Stomach (tissue), 9 donors: Measurements from ENCODE around the gene KRTAP4-2. TPM values are rescaled to one million over a fixed set of nuclear protein-coding genes. Genes with fewer than 3 reads are reported as not detected.

ENCODE experiments used
- DNase-seq, 2 donors: peaks; one replicate each; pipeline versions ENCODE4 v3.0.0 to v3.0.0-alpha.2; 2013 to 2019
- H3K27ac ChIP-seq, 5 donors: fragments of 200-600 bp in 4 of 5; sonication (generic) in 4 of 5; one replicate each; pipeline ENCODE4 v1.5.1; 2013 to 2019; ENCODE audit warnings: mild to moderate bottlenecking in 1 of 5, moderate library complexity in 1 of 5
- H3K27me3 ChIP-seq, 3 donors: fragments of 200-600 bp; sonication (generic); one replicate each; pipeline ENCODE4 v1.5.1; 2017 to 2019; ENCODE audit warnings: mixed run types in 1 of 3
- H3K36me3 ChIP-seq, 4 donors: fragments of 200-600 bp; sonication (generic); 1 replicate in 3 of 4; 2 replicates in 1 of 4; pipeline ENCODE4 v1.5.1; 2016 to 2019
- H3K4me1 ChIP-seq, 4 donors: fragments of 200-600 bp; sonication (generic); one replicate each; pipeline ENCODE4 v1.5.1; 2016 to 2019
- H3K4me3 ChIP-seq, 4 donors: fragments of 200-600 bp; sonication (generic) in 3 of 4; one replicate each; pipeline ENCODE4 v1.5.1; 2016 to 2019; ENCODE audit warnings: mild to moderate bottlenecking in 1 of 4
- H3K9me3 ChIP-seq, 4 donors: fragments of 200-600 bp; sonication (generic); one replicate each; pipeline ENCODE4 v1.5.1; 2016 to 2019
- EP300 ChIP-seq: sonication (generic); formaldehyde crosslinking; IDR thresholded peaks from one replicate; pipeline ENCODE4 v1.6.1; 2017; ENCODE audit warnings: antibody characterized with exemption
- POLR2A ChIP-seq, 4 donors: fragments of 450-650 bp; IDR thresholded peaks; one replicate each; pipeline ENCODE4 v1.6.1; 2016; ENCODE audit warnings: antibody characterized with exemption in 4 of 4, control low read depth in 2 of 4, mild to moderate bottlenecking in 1 of 4, moderate library complexity in 1 of 4
- POLR2AphosphoS5 ChIP-seq, 3 donors: sonication (generic); formaldehyde crosslinking; IDR thresholded peaks; one replicate each; pipeline ENCODE4 v1.6.1; 2016; ENCODE audit warnings: antibody characterized with exemption in 3 of 3
- WGBS, 5 donors: extraction: QIAGEN DNeasy Blood & Tissue Kit in 3 of 5; methylation state at CpG; one replicate each; pipeline versions ENCODE4 v1.1.5 to v1.1.7; 2013 to 2018; 5-methylcytosine and 5-hydroxymethylcytosine counted together
- intact Hi-C: fragments of 100-400 bp; cut with DNase I; formaldehyde crosslinking; loops from one replicate; pipeline ENCODE4 v1.15.1; 2023; ENCODE audit warnings: low total_unique reads
- polyA plus RNA-seq, 3 donors: library from polyadenylated mRNA; stranded (reverse); fragments of 200-250 nt; gene quantifications; one replicate each; pipeline ENCODE4 v1.2.3, GENCODE V29; 2013
- total RNA-seq, 5 donors: library from RNA; depleted of rRNA; stranded (reverse); fragments of >200 nt; gene quantifications; one replicate each; pipeline versions ENCODE4 v1.1.0 to v1.2.3, GENCODE V29; 2014 to 2016
- TF ChIP-seq, protein P1 (sequence below), 7 experiments: fragments of 450-650 bp in 4 of 7; fragments of 200-600 bp in 3 of 7; sonication (generic) in 3 of 7; IDR thresholded peaks; one replicate each; pipeline ENCODE4 v1.5.1; 2016 to 2019; ENCODE audit warnings: antibody characterized with exemption in 7 of 7, control low read depth in 2 of 7, mild to moderate bottlenecking in 1 of 7
- donor health status: healthy with polysubstance abuse.
- donor health status: Bipolar disorder and iron deficiency.
- donor health status: healthy.

Gene KRTAP4-2
- total and polyA plus RNA-seq, 8 donors, result not detected

DNA sequence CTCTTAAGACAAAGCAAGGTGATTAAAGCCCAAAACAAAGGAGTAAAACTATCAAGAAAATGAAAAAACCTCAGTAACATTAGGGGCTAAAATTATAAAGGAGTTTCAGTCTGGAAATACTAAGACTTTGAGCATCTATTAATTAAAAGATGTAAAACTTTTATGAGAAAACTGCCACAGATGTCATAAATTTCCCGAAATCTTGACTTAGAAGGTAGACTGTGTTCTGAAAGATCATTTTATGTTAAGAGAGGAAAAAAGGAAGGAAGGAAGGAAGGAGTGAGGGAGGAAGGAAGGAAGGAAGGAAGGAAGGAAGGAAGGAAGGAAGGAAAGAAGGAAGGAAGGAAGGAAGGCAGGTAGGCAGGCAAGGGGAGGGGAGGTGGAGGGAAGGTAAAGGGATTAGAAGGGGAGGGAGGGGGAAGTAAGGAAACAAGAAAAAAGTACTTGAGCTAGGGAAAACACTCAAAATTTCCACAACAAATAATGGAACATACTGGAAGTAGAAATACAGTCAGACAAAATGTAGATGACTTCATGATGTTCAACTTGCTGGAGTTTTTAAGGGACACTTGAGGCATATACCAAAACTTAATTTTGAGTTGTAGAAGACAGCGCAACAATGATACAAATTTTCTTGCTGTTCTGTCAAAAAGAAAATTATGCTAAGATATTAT, 30.4 kb downstream of the KRTAP4-2 start:
- no peak overlapping the region for H3K27ac ChIP-seq
- peaks cover 0 to 13% (median 0%) of the 10 kb centered on the region in 3 donors for H3K27me3 ChIP-seq
- peaks cover 0 to 18% (median 15%) of the 10 kb centered on the region in 4 donors for H3K9me3 ChIP-seq
- H3K4me3 ChIP-seq, result no peak overlapping the region
- intact Hi-C loops, result no loop called here
- H3K4me1 ChIP-seq, result no peaks in the 10 kb centered on the region
- 70 to 96% (median 92%) methylated on average over 2 of the region's 2 CpGs for WGBS, 5 donors
- TF ChIP-seq POLR2A (IDR thresholded peaks at IDR 0.05) (no peak), POLR2AphosphoS5 (IDR thresholded peaks at IDR 0.05) (no peak), EP300 (no peak)
- TF ChIP-seq, protein P1, sequence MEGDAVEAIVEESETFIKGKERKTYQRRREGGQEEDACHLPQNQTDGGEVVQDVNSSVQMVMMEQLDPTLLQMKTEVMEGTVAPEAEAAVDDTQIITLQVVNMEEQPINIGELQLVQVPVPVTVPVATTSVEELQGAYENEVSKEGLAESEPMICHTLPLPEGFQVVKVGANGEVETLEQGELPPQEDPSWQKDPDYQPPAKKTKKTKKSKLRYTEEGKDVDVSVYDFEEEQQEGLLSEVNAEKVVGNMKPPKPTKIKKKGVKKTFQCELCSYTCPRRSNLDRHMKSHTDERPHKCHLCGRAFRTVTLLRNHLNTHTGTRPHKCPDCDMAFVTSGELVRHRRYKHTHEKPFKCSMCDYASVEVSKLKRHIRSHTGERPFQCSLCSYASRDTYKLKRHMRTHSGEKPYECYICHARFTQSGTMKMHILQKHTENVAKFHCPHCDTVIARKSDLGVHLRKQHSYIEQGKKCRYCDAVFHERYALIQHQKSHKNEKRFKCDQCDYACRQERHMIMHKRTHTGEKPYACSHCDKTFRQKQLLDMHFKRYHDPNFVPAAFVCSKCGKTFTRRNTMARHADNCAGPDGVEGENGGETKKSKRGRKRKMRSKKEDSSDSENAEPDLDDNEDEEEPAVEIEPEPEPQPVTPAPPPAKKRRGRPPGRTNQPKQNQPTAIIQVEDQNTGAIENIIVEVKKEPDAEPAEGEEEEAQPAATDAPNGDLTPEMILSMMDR (IDR thresholded peaks at IDR 0.05), result no peak
- no peaks in the 10 kb centered on the region for H3K36me3 ChIP-seq
- no peak for DNase-seq

- Histone ChIP-seq H3K27ac (no peak overlapping the region), H3K9me3 (peaks cover 0 to 32% (median 23%) of the 10 kb centered on the region in 4 donors), H3K36me3 (no peaks in the 10 kb centered on the region), H3K4me3 (no peak overlapping the region), H3K27me3 (peaks cover 0 to 13% (median 0%) of the 10 kb centered on the region in 3 donors), H3K4me1 (no peaks in the 10 kb centered on the region)
- 84 to 91% (median 88%) methylated on average over 2 of the region's 2 CpGs for WGBS, 5 donors
- intact Hi-C loops, result no loop called here
- no peak for DNase-seq
- TF ChIP-seq, protein P1 (IDR thresholded peaks at IDR 0.05), result no peak
- TF ChIP-seq POLR2AphosphoS5 (IDR thresholded peaks at IDR 0.05) (no peak), EP300 (no peak), POLR2A (IDR thresholded peaks at IDR 0.05) (no peak)
Measured at GRCh38 chr17:41145261-41145660, 32.8 kb downstream of the KRTAP4-2 start.

DNA sequence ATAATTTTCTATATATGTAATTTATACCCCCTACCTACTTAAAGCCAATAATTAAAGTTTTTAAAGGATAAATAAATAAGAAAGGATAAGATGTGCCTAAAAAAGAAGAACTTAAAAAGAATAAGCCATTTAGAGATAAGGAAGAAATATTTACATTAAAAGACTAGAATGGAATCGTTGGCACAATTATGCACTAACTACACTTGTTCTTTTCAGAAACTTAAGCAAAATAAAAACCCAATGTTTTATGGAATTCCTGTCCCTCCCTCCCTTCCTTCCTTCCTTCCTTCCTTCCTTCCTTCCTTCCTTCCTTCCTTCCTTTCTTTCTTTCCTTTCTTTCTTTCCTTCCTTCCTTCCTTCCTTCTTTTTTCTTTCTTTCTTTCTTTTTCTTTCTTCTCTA, 33.2 kb downstream of the KRTAP4-2 start:
- Histone ChIP-seq H3K36me3 (no peaks in the 10 kb centered on the region), H3K27ac (no peak overlapping the region), H3K27me3 (peaks cover 0 to 13% (median 0%) of the 10 kb centered on the region in 3 donors), H3K9me3 (peaks cover 0 to 36% (median 28%) of the 10 kb centered on the region in 4 donors), H3K4me1 (no peaks in the 10 kb centered on the region), H3K4me3 (no peak overlapping the region)
- TF ChIP-seq POLR2A (IDR thresholded peaks at IDR 0.05), result no peak
- TF ChIP-seq EP300, result no peak
- no peak for TF ChIP-seq POLR2AphosphoS5 (IDR thresholded peaks at IDR 0.05)
- TF ChIP-seq, protein P1 (IDR thresholded peaks at IDR 0.05), result no peak
- intact Hi-C loops, result no loop called here
- no peak for DNase-seq
- 67 to 84% (median 79%) methylated on average over 1 of the region's 1 CpG for WGBS, 5 donors

- no peaks in the 10 kb centered on the region for H3K36me3 ChIP-seq
- peaks cover 0 to 41% (median 31%) of the 10 kb centered on the region in 4 donors for H3K9me3 ChIP-seq
- H3K27ac ChIP-seq, result no peak overlapping the region
- intact Hi-C loops, result no loop called here
- no peak for DNase-seq
- H3K4me3 ChIP-seq, result no peak overlapping the region
- TF ChIP-seq, protein P1 (IDR thresholded peaks at IDR 0.05), result no peak
- TF ChIP-seq POLR2A (IDR thresholded peaks at IDR 0.05) (no peak), EP300 (no peak), POLR2AphosphoS5 (IDR thresholded peaks at IDR 0.05) (no peak)
- no peaks in the 10 kb centered on the region for H3K27me3 ChIP-seq
- H3K4me1 ChIP-seq, result no peaks in the 10 kb centered on the region
Measured at GRCh38 chr17:41141361-41141760, 36.7 kb downstream of the KRTAP4-2 start.
